ENCODE measurements around the gene BANF1. TPM values are rescaled to one million over a fixed set of nuclear protein-coding genes. Genes with fewer than 3 reads are reported as not detected.

BANF1 gene
- total and polyA plus RNA-seq, 9 donors, result 35.7 to 264 (median 243) TPM

- Histone ChIP-seq H3K27ac (ENCODE audit: low read length) (no peak overlapping the region), H3K9me3 (replicated peaks; ENCODE audit: control insufficient read depth, low read depth, low read length) (no peaks in the 10 kb centered on the region), H3K4me3 (ENCODE audit: low read length) (no peak overlapping the region), H3K4me1 (ENCODE audit: control insufficient read depth, insufficient read depth, low read length) (peaks cover 19% of the 10 kb centered on the region), H3K36me3 (ENCODE audit: control insufficient read depth, insufficient read depth, low read length) (peaks cover under 1% of the 10 kb centered on the region), H3K27me3 (ENCODE audit: control insufficient read depth, insufficient read depth, low read length) (peaks cover 21% of the 10 kb centered on the region)
- WGBS (ENCODE audit: insufficient coverage), result 71% methylated on average over 9 of the region's 11 CpGs
- DNase-seq, result no peak
These were observed 45.5 kb downstream of the BANF1 start for GRCh38 chr11:66047541-66048365.

GRCh38 chr11:66048547-66049323 is 46.4 kb downstream of the BANF1 start, which contains the start of gene GAL3ST3:
GAL3ST3 (minus strand) TSS chr11:66049161; CDS start chr11:66045415, 3,746 bp downstream.
- DNase-seq, result no peak
- H3K9me3 ChIP-seq (replicated peaks; ENCODE audit: control insufficient read depth, low read depth, low read length), result no peaks in the 10 kb centered on the region
- H3K4me1 ChIP-seq (ENCODE audit: control insufficient read depth, insufficient read depth, low read length), result peaks cover 27% of the 10 kb centered on the region
- no peak within 1 kb of the TSS for H3K4me3 ChIP-seq (ENCODE audit: low read length)
- H3K27ac ChIP-seq (ENCODE audit: low read length), result no peak within 1 kb of the TSS
- peaks cover 21% of the 10 kb centered on the region for H3K27me3 ChIP-seq (ENCODE audit: control insufficient read depth, insufficient read depth, low read length)
- 3% methylated on average over 19 of the region's 39 CpGs for WGBS (ENCODE audit: insufficient coverage)
- H3K36me3 ChIP-seq (ENCODE audit: control insufficient read depth, insufficient read depth, low read length), result peaks cover 10% of the 10 kb centered on the region

GRCh38 chr11:66050581-66051231 is 48.4 kb downstream of the BANF1 start:
- WGBS (ENCODE audit: insufficient coverage), result 83% methylated on average over 3 of the region's 5 CpGs
- Histone ChIP-seq H3K27ac (ENCODE audit: low read length) (peak overlapping the region; percentile 97), H3K4me3 (ENCODE audit: low read length) (no peak overlapping the region), H3K27me3 (ENCODE audit: control insufficient read depth, insufficient read depth, low read length) (peaks cover 21% of the 10 kb centered on the region), H3K36me3 (ENCODE audit: control insufficient read depth, insufficient read depth, low read length) (peaks cover 26% of the 10 kb centered on the region), H3K4me1 (ENCODE audit: control insufficient read depth, insufficient read depth, low read length) (peaks cover 23% of the 10 kb centered on the region), H3K9me3 (replicated peaks; ENCODE audit: control insufficient read depth, low read depth, low read length) (no peaks in the 10 kb centered on the region)
- no peak for DNase-seq

- H3K27me3 ChIP-seq (ENCODE audit: control insufficient read depth, insufficient read depth, low read length), result peaks cover 19% of the 10 kb centered on the region
- peaks cover 23% of the 10 kb centered on the region for H3K4me1 ChIP-seq (ENCODE audit: control insufficient read depth, insufficient read depth, low read length)
- peak overlapping the region; percentile 92 for H3K4me3 ChIP-seq (ENCODE audit: low read length)
- peaks cover 28% of the 10 kb centered on the region for H3K36me3 ChIP-seq (ENCODE audit: control insufficient read depth, insufficient read depth, low read length)
- no peaks in the 10 kb centered on the region for H3K9me3 ChIP-seq (replicated peaks; ENCODE audit: control insufficient read depth, low read depth, low read length)
- peak overlapping the region; percentile 97 for H3K27ac ChIP-seq (ENCODE audit: low read length)
- WGBS (ENCODE audit: insufficient coverage), result 7% methylated on average over 10 of the region's 12 CpGs
- no peak for DNase-seq
These were observed 49.1 kb downstream of the BANF1 start for GRCh38 chr11:66051371-66051765.

GRCh38 chr11:66051766-66052663 is 49.7 kb downstream of the BANF1 start, which contains the start of gene SF3B2:
SF3B2 (plus strand) TSS chr11:66052364; CDS start chr11:66052385, 21 bp downstream.
- Histone ChIP-seq H3K4me3 (ENCODE audit: low read length) (peak within 1 kb of the TSS; percentile 92), H3K9me3 (replicated peaks; ENCODE audit: control insufficient read depth, low read depth, low read length) (no peaks in the 10 kb centered on the region), H3K27me3 (ENCODE audit: control insufficient read depth, insufficient read depth, low read length) (peaks cover 16% of the 10 kb centered on the region), H3K27ac (ENCODE audit: low read length) (peak within 1 kb of the TSS; percentile 97), H3K4me1 (ENCODE audit: control insufficient read depth, insufficient read depth, low read length) (peaks cover 23% of the 10 kb centered on the region), H3K36me3 (ENCODE audit: control insufficient read depth, insufficient read depth, low read length) (peaks cover 34% of the 10 kb centered on the region)
- WGBS (ENCODE audit: insufficient coverage), result under 1% methylated on average over 83 of the region's 84 CpGs
- DNase-seq, result peak; percentile 99

- H3K9me3 ChIP-seq (replicated peaks; ENCODE audit: control insufficient read depth, low read depth, low read length), result no peaks in the 10 kb centered on the region
- H3K4me1 ChIP-seq (ENCODE audit: control insufficient read depth, insufficient read depth, low read length), result peaks cover 23% of the 10 kb centered on the region
- H3K27me3 ChIP-seq (ENCODE audit: control insufficient read depth, insufficient read depth, low read length), result peaks cover 13% of the 10 kb centered on the region
- peak overlapping the region; percentile 92 for H3K4me3 ChIP-seq (ENCODE audit: low read length)
- DNase-seq, result no peak
- peaks cover 40% of the 10 kb centered on the region for H3K36me3 ChIP-seq (ENCODE audit: control insufficient read depth, insufficient read depth, low read length)
- H3K27ac ChIP-seq (ENCODE audit: low read length), result peak overlapping the region; percentile 81
- 2% methylated on average over 9 of the region's 17 CpGs for WGBS (ENCODE audit: insufficient coverage)
These were observed 50.3 kb downstream of the BANF1 start for GRCh38 chr11:66052664-66052982.

Other genes with a start within 250 kb of the BANF1 start
- 1.6 TPM for gene AP5B1, start 221.5 kb upstream of the BANF1 start, total RNA-seq
- gene AP5B1, start 221.5 kb upstream of the BANF1 start, polyA plus RNA-seq (ENCODE audit: insufficient read depth in 1 of 8, insufficient read length in 8 of 8, low replicate concordance in 1 of 8), result 1 to 10 TPM; 1.6 to 3.4 (median 2.2) TPM
- gene OVOL1, start 215.4 kb upstream of the BANF1 start, total RNA-seq, result not detected
- gene OVOL1, start 215.4 kb upstream of the BANF1 start, polyA plus RNA-seq (ENCODE audit: insufficient read depth in 1 of 8, insufficient read length in 8 of 8, low replicate concordance in 1 of 8), result 1 to 10 TPM in 1 of 8 donors, under 1 TPM in 2, not detected in 5; 0.32 to 1.7 (median 0.41) TPM
- gene SNX32, start 168.5 kb upstream of the BANF1 start, total RNA-seq, result 0.98 TPM
- 1 to 10 TPM in 7 of 8 donors, under 1 TPM in 1; 1.00 to 2.6 (median 1.5) TPM for gene SNX32, start 168.5 kb upstream of the BANF1 start, polyA plus RNA-seq (ENCODE audit: insufficient read depth in 1 of 8, insufficient read length in 8 of 8, low replicate concordance in 1 of 8)
- 436 TPM for gene CFL1, start 144.3 kb upstream of the BANF1 start, total RNA-seq
- 100 to 1,000 TPM; 590 to 789 (median 728) TPM for gene CFL1, start 144.3 kb upstream of the BANF1 start, polyA plus RNA-seq (ENCODE audit: insufficient read depth in 1 of 8, insufficient read length in 8 of 8, low replicate concordance in 1 of 8)
- 34.4 TPM for gene MUS81, start 142.1 kb upstream of the BANF1 start, total RNA-seq
- gene MUS81, start 142.1 kb upstream of the BANF1 start, polyA plus RNA-seq (ENCODE audit: insufficient read depth in 1 of 8, insufficient read length in 8 of 8, low replicate concordance in 1 of 8), result 10 to 100 TPM; 35.7 to 49.5 (median 46.6) TPM
- gene EFEMP2, start 129.7 kb upstream of the BANF1 start, total RNA-seq, result 73.9 TPM
- 100 to 1,000 TPM in 6 of 8 donors, 10 to 100 TPM in 2; 84.6 to 138 (median 116) TPM for gene EFEMP2, start 129.7 kb upstream of the BANF1 start, polyA plus RNA-seq (ENCODE audit: insufficient read depth in 1 of 8, insufficient read length in 8 of 8, low replicate concordance in 1 of 8)
- 0.75 TPM for gene CTSW, start 122.7 kb upstream of the BANF1 start, total RNA-seq
- gene CTSW, start 122.7 kb upstream of the BANF1 start, polyA plus RNA-seq (ENCODE audit: insufficient read depth in 1 of 8, insufficient read length in 8 of 8, low replicate concordance in 1 of 8), result 1 to 10 TPM in 2 of 8 donors, under 1 TPM in 6; 0.48 to 2.3 (median 0.72) TPM
- gene FIBP, start 114.0 kb upstream of the BANF1 start, total RNA-seq, result 47.1 TPM
- 10 to 100 TPM; 52.9 to 63.8 (median 60.7) TPM for gene FIBP, start 114.0 kb upstream of the BANF1 start, polyA plus RNA-seq (ENCODE audit: insufficient read depth in 1 of 8, insufficient read length in 8 of 8, low replicate concordance in 1 of 8)
- gene CCDC85B, start 111.8 kb upstream of the BANF1 start, total RNA-seq, result 14.2 TPM
- 10 to 100 TPM; 15.0 to 23.9 (median 21.8) TPM for gene CCDC85B, start 111.8 kb upstream of the BANF1 start, polyA plus RNA-seq (ENCODE audit: insufficient read depth in 1 of 8, insufficient read length in 8 of 8, low replicate concordance in 1 of 8)
- gene FOSL1, start 102.1 kb upstream of the BANF1 start, total RNA-seq, result not detected
- gene FOSL1, start 102.1 kb upstream of the BANF1 start, polyA plus RNA-seq (ENCODE audit: insufficient read depth in 1 of 8, insufficient read length in 8 of 8, low replicate concordance in 1 of 8), result under 1 TPM; 0.19 to 0.66 (median 0.46) TPM
- 13.6 TPM for gene C11orf68, start 83.4 kb upstream of the BANF1 start, total RNA-seq
- 10 to 100 TPM; 31.9 to 40.2 (median 36.8) TPM for gene C11orf68, start 83.4 kb upstream of the BANF1 start, polyA plus RNA-seq (ENCODE audit: insufficient read depth in 1 of 8, insufficient read length in 8 of 8, low replicate concordance in 1 of 8)
- 74.4 TPM for gene DRAP1, start 83.1 kb upstream of the BANF1 start, total RNA-seq
- 100 to 1,000 TPM in 2 of 8 donors, 10 to 100 TPM in 6; 73.4 to 105 (median 93.7) TPM for gene DRAP1, start 83.1 kb upstream of the BANF1 start, polyA plus RNA-seq (ENCODE audit: insufficient read depth in 1 of 8, insufficient read length in 8 of 8, low replicate concordance in 1 of 8)
- gene TSGA10IP, start 57.0 kb upstream of the BANF1 start, total RNA-seq, result 0.09 TPM
- gene TSGA10IP, start 57.0 kb upstream of the BANF1 start, polyA plus RNA-seq (ENCODE audit: insufficient read depth in 1 of 8, insufficient read length in 8 of 8, low replicate concordance in 1 of 8), result under 1 TPM in 4 of 8 donors, not detected in 4; 0.09 to 0.19 (median 0.12) TPM
- 27.6 TPM for gene SART1, start 40.8 kb upstream of the BANF1 start, total RNA-seq
- gene SART1, start 40.8 kb upstream of the BANF1 start, polyA plus RNA-seq (ENCODE audit: insufficient read depth in 1 of 8, insufficient read length in 8 of 8, low replicate concordance in 1 of 8), result 10 to 100 TPM; 39.0 to 52.3 (median 42.9) TPM
- gene EIF1AD, start 346 bp upstream of the BANF1 start, total RNA-seq, result 26.0 TPM
- 10 to 100 TPM; 15.9 to 21.3 (median 18.6) TPM for gene EIF1AD, start 346 bp upstream of the BANF1 start, polyA plus RNA-seq (ENCODE audit: insufficient read depth in 1 of 8, insufficient read length in 8 of 8, low replicate concordance in 1 of 8)
- gene CST6, start 9.5 kb downstream of the BANF1 start, total RNA-seq, result not detected
- gene CST6, start 9.5 kb downstream of the BANF1 start, polyA plus RNA-seq (ENCODE audit: insufficient read depth in 1 of 8, insufficient read length in 8 of 8, low replicate concordance in 1 of 8), result 1 to 10 TPM in 1 of 8 donors, not detected in 7; 1.0 TPM
- 0.09 TPM for gene CATSPER1, start 24.0 kb downstream of the BANF1 start, total RNA-seq
- gene CATSPER1, start 24.0 kb downstream of the BANF1 start, polyA plus RNA-seq (ENCODE audit: insufficient read depth in 1 of 8, insufficient read length in 8 of 8, low replicate concordance in 1 of 8), result under 1 TPM in 3 of 8 donors, not detected in 5; 0.16 to 0.19 (median 0.16) TPM
- 0.80 TPM for gene GAL3ST3, start 46.7 kb downstream of the BANF1 start, total RNA-seq
- 1 to 10 TPM in 3 of 8 donors, under 1 TPM in 5; 0.22 to 1.7 (median 0.93) TPM for gene GAL3ST3, start 46.7 kb downstream of the BANF1 start, polyA plus RNA-seq (ENCODE audit: insufficient read depth in 1 of 8, insufficient read length in 8 of 8, low replicate concordance in 1 of 8)
- 96.9 TPM for gene SF3B2, start 49.9 kb downstream of the BANF1 start, total RNA-seq
- 100 to 1,000 TPM; 124 to 168 (median 144) TPM for gene SF3B2, start 49.9 kb downstream of the BANF1 start, polyA plus RNA-seq (ENCODE audit: insufficient read depth in 1 of 8, insufficient read length in 8 of 8, low replicate concordance in 1 of 8)
- gene PACS1, start 67.8 kb downstream of the BANF1 start, total RNA-seq, result 13.2 TPM
- 10 to 100 TPM; 25.9 to 41.3 (median 32.0) TPM for gene PACS1, start 67.8 kb downstream of the BANF1 start, polyA plus RNA-seq (ENCODE audit: insufficient read depth in 1 of 8, insufficient read length in 8 of 8, low replicate concordance in 1 of 8)

Measured in muscle of leg (tissue), 11 donors.